HG02759 (cell line): Measurements from ENCODE around the gene LIN7C.

Experiments
- ATAC-seq: cut with Tn5 transposase; IDR thresholded peaks from one replicate; pipeline ENCODE4 v1.9.1; 2021; ENCODE audit warnings: mild to moderate bottlenecking, moderate library complexity; ENCODE audit not compliant: unreplicated experiment

Gene LIN7C

GRCh38 chr11:27471589-27472397 is 34.8 kb downstream of the LIN7C start:
- ATAC-seq: peak; percentile 49

GRCh38 chr11:27470826-27471588 is 35.6 kb downstream of the LIN7C start:
- no peak for ATAC-seq

- no peak for ATAC-seq
These were observed 36.4 kb downstream of the LIN7C start for GRCh38 chr11:27470166-27470565.

- no peak for ATAC-seq
These were observed 37.4 kb downstream of the LIN7C start for GRCh38 chr11:27468995-27469695.

- ATAC-seq: no peak
These were observed 38.2 kb downstream of the LIN7C start for GRCh38 chr11:27468209-27468994.

GRCh38 chr11:27467181-27467913 is 39.2 kb downstream of the LIN7C start:
- no peak for ATAC-seq

GRCh38 chr11:27466363-27466762 is 40.2 kb downstream of the LIN7C start:
- no peak for ATAC-seq

GRCh38 chr11:27465629-27466028 is 40.9 kb downstream of the LIN7C start:
- no peak for ATAC-seq

- ATAC-seq: no peak
These were observed 41.7 kb downstream of the LIN7C start for GRCh38 chr11:27464909-27465308.

GRCh38 chr11:27464289-27464696 is 42.3 kb downstream of the LIN7C start:
- ATAC-seq: no peak

- ATAC-seq: no peak
These were observed 44.0 kb downstream of the LIN7C start for GRCh38 chr11:27462543-27462942.

GRCh38 chr11:27460158-27460978 is 46.2 kb downstream of the LIN7C start:
- ATAC-seq: no peak

GRCh38 chr11:27459191-27459590 is 47.4 kb downstream of the LIN7C start:
- no peak for ATAC-seq

- ATAC-seq: no peak
These were observed 48.4 kb downstream of the LIN7C start for GRCh38 chr11:27458182-27458581.

- ATAC-seq: no peak
These were observed 49.7 kb downstream of the LIN7C start for GRCh38 chr11:27456795-27457329.

GRCh38 chr11:27456140-27456794 is 50.3 kb downstream of the LIN7C start:
- ATAC-seq: no peak

- no peak for ATAC-seq
These were observed 50.9 kb downstream of the LIN7C start for GRCh38 chr11:27455667-27456066.

- ATAC-seq: no peak
These were observed 52.9 kb downstream of the LIN7C start for GRCh38 chr11:27453701-27454100.
